ENCODE data around the gene THRAP3.

Gene THRAP3

GRCh38 chr1:36350659-36351226, 126.5 kb downstream of the THRAP3 start:
- no peaks in the 10 kb centered on the region for H3K9me3 ChIP-seq (ENCODE audit: low read depth, low read length)
- DNase-seq (ENCODE audit: low read depth, low spot score), result no peak
- no peak overlapping the region for H3K9ac ChIP-seq (ENCODE audit: insufficient read length)
- no peak overlapping the region for H3K4me3 ChIP-seq
- TF ChIP-seq EZH2 (IDR thresholded peaks at IDR 0.05) (no peak), POLR2AphosphoS5 (IDR thresholded peaks at IDR 0.05; ENCODE audit: borderline replicate concordance, low read depth, low read length) (no peak), FOXP2 (optimal IDR thresholded peaks at IDR 0.05; ENCODE audit: control extremely low read depth, extremely low read length, insufficient read depth) (no peak)
- H3K27ac ChIP-seq, result 0 out of 2 replicates have a peak overlapping the region, but pooled peaks have one; percentile 67
- H3K36me3 ChIP-seq (ENCODE audit: insufficient read depth, low read length), result peaks cover 64% of the 10 kb centered on the region; the same call in 1 of the 2 replicates

GRCh38 chr1:36351227-36351977, 127.2 kb downstream of the THRAP3 start:
- Histone ChIP-seq H3K9me3 (ENCODE audit: low read depth, low read length) (no peaks in the 10 kb centered on the region), H3K9ac (ENCODE audit: insufficient read length) (no peak overlapping the region), H3K4me3 (no peak overlapping the region), H3K27ac (peak overlapping the region; percentile 67), H3K36me3 (ENCODE audit: insufficient read depth, low read length) (peaks cover 64% of the 10 kb centered on the region; the same call in 1 of the 2 replicates)
- TF ChIP-seq EZH2 (IDR thresholded peaks at IDR 0.05) (no peak), POLR2AphosphoS5 (IDR thresholded peaks at IDR 0.05; ENCODE audit: borderline replicate concordance, low read depth, low read length) (no peak), FOXP2 (optimal IDR thresholded peaks at IDR 0.05; ENCODE audit: control extremely low read depth, extremely low read length, insufficient read depth) (no peak)
- no peak for DNase-seq (ENCODE audit: low read depth, low spot score)

- no peaks in the 10 kb centered on the region for H3K9me3 ChIP-seq (ENCODE audit: low read depth, low read length)
- H3K4me3 ChIP-seq, result no peak overlapping the region
- no peak overlapping the region for H3K9ac ChIP-seq (ENCODE audit: insufficient read length)
- H3K36me3 ChIP-seq (ENCODE audit: insufficient read depth, low read length), result peaks cover 66% of the 10 kb centered on the region; the same call in 1 of the 2 replicates
- no peak for DNase-seq (ENCODE audit: low read depth, low spot score)
- no peak overlapping the region for H3K27ac ChIP-seq
- no peak for TF ChIP-seq FOXP2 (optimal IDR thresholded peaks at IDR 0.05; ENCODE audit: control extremely low read depth, extremely low read length, insufficient read depth)
- TF ChIP-seq EZH2 (IDR thresholded peaks at IDR 0.05), result no peak
- no peak for TF ChIP-seq POLR2AphosphoS5 (IDR thresholded peaks at IDR 0.05; ENCODE audit: borderline replicate concordance, low read depth, low read length)
Observed at GRCh38 chr1:36352125-36352909, 128.1 kb downstream of the THRAP3 start.

GRCh38 chr1:36352910-36353878, 129.0 kb downstream of the THRAP3 start:
- no peak overlapping the region for H3K4me3 ChIP-seq
- no peak for DNase-seq (ENCODE audit: low read depth, low spot score)
- H3K9me3 ChIP-seq (ENCODE audit: low read depth, low read length), result no peaks in the 10 kb centered on the region
- H3K27ac ChIP-seq, result no peak overlapping the region
- TF ChIP-seq POLR2AphosphoS5 (IDR thresholded peaks at IDR 0.05; ENCODE audit: borderline replicate concordance, low read depth, low read length) (no peak), FOXP2 (optimal IDR thresholded peaks at IDR 0.05; ENCODE audit: control extremely low read depth, extremely low read length, insufficient read depth) (no peak), EZH2 (IDR thresholded peaks at IDR 0.05) (no peak)
- H3K9ac ChIP-seq (ENCODE audit: insufficient read length), result no peak overlapping the region
- peaks cover 65% of the 10 kb centered on the region; the same call in 1 of the 2 replicates for H3K36me3 ChIP-seq (ENCODE audit: insufficient read depth, low read length)

- Histone ChIP-seq H3K4me3 (no peak overlapping the region), H3K9ac (ENCODE audit: insufficient read length) (no peak overlapping the region), H3K9me3 (ENCODE audit: low read depth, low read length) (no peaks in the 10 kb centered on the region), H3K36me3 (ENCODE audit: insufficient read depth, low read length) (peaks cover 63% of the 10 kb centered on the region; the same call in 1 of the 2 replicates), H3K27ac (no peak overlapping the region)
- no peak for DNase-seq (ENCODE audit: low read depth, low spot score)
- TF ChIP-seq FOXP2 (optimal IDR thresholded peaks at IDR 0.05; ENCODE audit: control extremely low read depth, extremely low read length, insufficient read depth), result no peak
- no peak for TF ChIP-seq POLR2AphosphoS5 (IDR thresholded peaks at IDR 0.05; ENCODE audit: borderline replicate concordance, low read depth, low read length)
- TF ChIP-seq EZH2 (IDR thresholded peaks at IDR 0.05), result no peak
Observed at GRCh38 chr1:36354486-36354885, 130.2 kb downstream of the THRAP3 start.
